ENCODE results near the gene HIPK1. TPM values are rescaled to one million over a fixed set of nuclear protein-coding genes. Genes with fewer than 3 reads are reported as not detected.

The HIPK1 gene
- total and polyA plus RNA-seq, 2 experiments from 2014 or later = 8.7 to 31.6 TPM

- Histone ChIP-seq H3K4me2 (no peak overlapping the region), H3K4me3 (no peak overlapping the region), H4K20me1 (ENCODE audit: insufficient read depth, poor library complexity, severe bottlenecking) (no peaks in the 10 kb centered on the region), H2AFZ (no peak overlapping the region), H3K9me3 (ENCODE audit: low read depth) (no peaks in the 10 kb centered on the region), H3K79me2 (no peaks in the 10 kb centered on the region), H3K4me1 (ENCODE audit: insufficient read depth) (no peaks in the 10 kb centered on the region), H3K27ac (no peak overlapping the region), H3K27me3 (no peaks in the 10 kb centered on the region), H3K36me3 (replicated peaks; ENCODE audit: insufficient read depth, low read depth) (no peaks in the 10 kb centered on the region), H3K9me2 (replicated peaks; ENCODE audit: insufficient read depth) (no peaks in the 10 kb centered on the region)
- no peak for DNase-seq (ENCODE audit: low spot score)
- 96% methylated on average over 11 of the region's 11 CpGs for WGBS (ENCODE audit: low lambda C conversion rate, missing lambda C conversion rate)
- TF ChIP-seq CTCF (IDR thresholded peaks at IDR 0.05; ENCODE audit: poor library complexity) = no peak
Measured at GRCh38 chr1:113891631-113892220, 37.4 kb upstream of the HIPK1 start.

- no peak for TF ChIP-seq CTCF (IDR thresholded peaks at IDR 0.05; ENCODE audit: poor library complexity)
- no peak for TF ChIP-seq EZH2phosphoT487 (IDR thresholded peaks at IDR 0.05; ENCODE audit: low read depth, severe bottlenecking, unreplicated experiment)
- no peak for TF ChIP-seq EZH2 (IDR thresholded peaks at IDR 0.05; ENCODE audit: borderline replicate concordance)
- DNase-seq (ENCODE audit: low spot score) = no peak
- Histone ChIP-seq H3K27me3 (no peaks in the 10 kb centered on the region), H3K4me1 (ENCODE audit: insufficient read depth) (no peaks in the 10 kb centered on the region), H3K9me2 (replicated peaks; ENCODE audit: insufficient read depth) (no peaks in the 10 kb centered on the region), H3K36me3 (replicated peaks; ENCODE audit: insufficient read depth, low read depth) (no peaks in the 10 kb centered on the region), H2AFZ (no peak overlapping the region), H3K27ac (no peak overlapping the region), H3K79me2 (no peaks in the 10 kb centered on the region), H3K4me3 (no peak overlapping the region), H3K9me3 (ENCODE audit: low read depth) (no peaks in the 10 kb centered on the region), H4K20me1 (ENCODE audit: insufficient read depth, poor library complexity, severe bottlenecking) (no peaks in the 10 kb centered on the region), H3K4me2 (no peak overlapping the region)
- 90% methylated on average over 3 of the region's 3 CpGs for WGBS (ENCODE audit: low lambda C conversion rate, missing lambda C conversion rate)
Measured at GRCh38 chr1:113893267-113893666, 35.9 kb upstream of the HIPK1 start.

GRCh38 chr1:113895098-113895497 is 34.0 kb upstream of the HIPK1 start:
- Histone ChIP-seq H3K79me2 (no peaks in the 10 kb centered on the region), H3K27ac (no peak overlapping the region), H4K20me1 (ENCODE audit: insufficient read depth, poor library complexity, severe bottlenecking) (no peaks in the 10 kb centered on the region), H3K36me3 (replicated peaks; ENCODE audit: insufficient read depth, low read depth) (no peaks in the 10 kb centered on the region), H3K9me3 (ENCODE audit: low read depth) (no peaks in the 10 kb centered on the region), H3K4me1 (ENCODE audit: insufficient read depth) (no peaks in the 10 kb centered on the region), H3K9me2 (replicated peaks; ENCODE audit: insufficient read depth) (no peaks in the 10 kb centered on the region), H2AFZ (no peak overlapping the region), H3K4me3 (no peak overlapping the region), H3K4me2 (no peak overlapping the region), H3K27me3 (no peaks in the 10 kb centered on the region)
- no peak for TF ChIP-seq EZH2 (IDR thresholded peaks at IDR 0.05; ENCODE audit: borderline replicate concordance)
- TF ChIP-seq EZH2phosphoT487 (IDR thresholded peaks at IDR 0.05; ENCODE audit: low read depth, severe bottlenecking, unreplicated experiment) = no peak
- TF ChIP-seq CTCF (IDR thresholded peaks at IDR 0.05; ENCODE audit: poor library complexity) = no peak
- DNase-seq (ENCODE audit: low spot score) = no peak
- WGBS (ENCODE audit: low lambda C conversion rate, missing lambda C conversion rate) = 94% methylated on average over 6 of the region's 6 CpGs

GRCh38 chr1:113895961-113896360 is 33.2 kb upstream of the HIPK1 start:
- H3K27me3 ChIP-seq = no peaks in the 10 kb centered on the region
- no peaks in the 10 kb centered on the region for H3K79me2 ChIP-seq
- DNase-seq (ENCODE audit: low spot score) = no peak
- H3K27ac ChIP-seq = no peak overlapping the region
- 94% methylated on average over 8 of the region's 8 CpGs for WGBS (ENCODE audit: low lambda C conversion rate, missing lambda C conversion rate)
- H3K4me2 ChIP-seq = no peak overlapping the region
- H2AFZ ChIP-seq = no peak overlapping the region
- no peak overlapping the region for H3K4me3 ChIP-seq
- H3K9me2 ChIP-seq (replicated peaks; ENCODE audit: insufficient read depth) = no peaks in the 10 kb centered on the region
- TF ChIP-seq CTCF (IDR thresholded peaks at IDR 0.05; ENCODE audit: poor library complexity) (no peak), EZH2phosphoT487 (IDR thresholded peaks at IDR 0.05; ENCODE audit: low read depth, severe bottlenecking, unreplicated experiment) (no peak), EZH2 (IDR thresholded peaks at IDR 0.05; ENCODE audit: borderline replicate concordance) (no peak)
- no peaks in the 10 kb centered on the region for H4K20me1 ChIP-seq (ENCODE audit: insufficient read depth, poor library complexity, severe bottlenecking)
- H3K36me3 ChIP-seq (replicated peaks; ENCODE audit: insufficient read depth, low read depth) = no peaks in the 10 kb centered on the region
- no peaks in the 10 kb centered on the region for H3K4me1 ChIP-seq (ENCODE audit: insufficient read depth)
- no peaks in the 10 kb centered on the region for H3K9me3 ChIP-seq (ENCODE audit: low read depth)

Data from hepatocyte (in vitro differentiated cells).